ENCODE measurements around the gene RAPGEF1. TPM values are rescaled to one million over a fixed set of nuclear protein-coding genes. Genes with fewer than 3 reads are reported as not detected.

RAPGEF1 gene
- 10 to 100 TPM; 91.9 to 92.3 TPM for total RNA-seq

GRCh38 chr9:131739959-131740648 lies at the start of gene RAPGEF1:
RAPGEF1 (minus strand) TSS chr9:131740076; CDS start chr9:131739830, 246 bp downstream.
- intact Hi-C loops (cut with micrococcal nuclease) = loop anchor here (1.0 to 10.0 kb wide), 3 partner anchors 149 to 615 kb away; partner anchors contain the start of gene SETX
- DNase-seq = peak; percentile 86
- H3K9me3 Mint-ChIP-seq = no peaks in the 10 kb centered on the region
- ChIA-PET CTCF (interaction anchor here (0.6 to 5.7 kb wide), 44 partner anchors 9 to 882 kb away, joined by 3 to 65 read pairs (median 4); no protein-coding TSS in a partner anchor), POLR2A (interaction anchor here (0.6 to 1.7 kb wide), 5 partner anchors 11 to 149 kb away, joined by 3 to 13 read pairs (median 4); no protein-coding TSS in a partner anchor)
- H3K27ac Mint-ChIP-seq = peak within 1 kb of the TSS; percentile 90
- peaks cover 49% of the 10 kb centered on the region for H3K4me1 Mint-ChIP-seq (ENCODE audit: low read depth)
- H3K4me3 Mint-ChIP-seq = peak within 1 kb of the TSS; percentile 91
- H3K36me3 Mint-ChIP-seq = peaks cover 17% of the 10 kb centered on the region
- H3K27me3 Mint-ChIP-seq = no peaks in the 10 kb centered on the region

- CTCF ChIA-PET = no interaction called here
Observed at GRCh38 chr9:131788851-131789250, 49.0 kb upstream of the RAPGEF1 start.

GRCh38 chr9:131787838-131788237 lies 48.0 kb upstream of the RAPGEF1 start:
- intact Hi-C loops (cut with micrococcal nuclease) = no loop called here
- H3K4me3 Mint-ChIP-seq = no peak overlapping the region
- no peaks in the 10 kb centered on the region for H3K36me3 Mint-ChIP-seq
- H3K9me3 Mint-ChIP-seq = peaks cover 6% of the 10 kb centered on the region
- H3K27ac Mint-ChIP-seq = no peak overlapping the region
- no peaks in the 10 kb centered on the region for H3K4me1 Mint-ChIP-seq (ENCODE audit: low read depth)
- POLR2A ChIA-PET = no interaction called here
- peaks cover 47% of the 10 kb centered on the region for H3K27me3 Mint-ChIP-seq
- no peak for DNase-seq
- CTCF ChIA-PET = no interaction called here

More at GRCh38 chr9:131788851-131789250, 49.0 kb upstream of the RAPGEF1 start:
- no peak for DNase-seq
- Mint-ChIP-seq H3K4me3 (no peak overlapping the region), H3K27ac (no peak overlapping the region), H3K9me3 (no peaks in the 10 kb centered on the region), H3K4me1 (ENCODE audit: low read depth) (no peaks in the 10 kb centered on the region), H3K36me3 (no peaks in the 10 kb centered on the region), H3K27me3 (peaks cover 37% of the 10 kb centered on the region)
- intact Hi-C loops (cut with micrococcal nuclease) = no loop called here
- POLR2A ChIA-PET = no interaction called here

- ChIA-PET CTCF (interaction anchor here (1.6 kb wide), 1 partner anchor 451 kb away, joined by 6 read pairs; no protein-coding TSS in a partner anchor), POLR2A (no interaction called here)
- Mint-ChIP-seq H3K27ac (no peak overlapping the region), H3K36me3 (no peaks in the 10 kb centered on the region), H3K9me3 (peaks cover 6% of the 10 kb centered on the region), H3K27me3 (peaks cover 51% of the 10 kb centered on the region), H3K4me3 (no peak overlapping the region), H3K4me1 (ENCODE audit: low read depth) (peaks cover 10% of the 10 kb centered on the region)
- intact Hi-C loops (cut with micrococcal nuclease) = no loop called here
- DNase-seq = no peak
Observed at GRCh38 chr9:131784748-131785501, 45.0 kb upstream of the RAPGEF1 start.

GRCh38 chr9:131781069-131781468 lies 41.2 kb upstream of the RAPGEF1 start:
- no peak overlapping the region for H3K4me3 Mint-ChIP-seq
- H3K9me3 Mint-ChIP-seq = peaks cover 6% of the 10 kb centered on the region
- DNase-seq = peak; percentile 21
- H3K36me3 Mint-ChIP-seq = no peaks in the 10 kb centered on the region
- intact Hi-C loops (cut with micrococcal nuclease) = no loop called here
- ChIA-PET CTCF (interaction anchor here (0.9 kb wide), 1 partner anchor 31 kb away, joined by 3 read pairs; no protein-coding TSS in a partner anchor), POLR2A (interaction anchor here (0.6 kb wide), 1 partner anchor 303 kb away, joined by 3 read pairs; no protein-coding TSS in a partner anchor)
- H3K4me1 Mint-ChIP-seq (ENCODE audit: low read depth) = peaks cover 10% of the 10 kb centered on the region
- peaks cover 42% of the 10 kb centered on the region for H3K27me3 Mint-ChIP-seq
- peak overlapping the region; percentile 25 for H3K27ac Mint-ChIP-seq

- H3K9me3 Mint-ChIP-seq = no peaks in the 10 kb centered on the region
- H3K4me3 Mint-ChIP-seq = no peak overlapping the region
- POLR2A ChIA-PET = no interaction called here
- peak; percentile 59 for DNase-seq
- CTCF ChIA-PET = no interaction called here
- H3K4me1 Mint-ChIP-seq (ENCODE audit: low read depth) = peaks cover 10% of the 10 kb centered on the region
- H3K27me3 Mint-ChIP-seq = peaks cover 19% of the 10 kb centered on the region
- intact Hi-C loops (cut with micrococcal nuclease) = no loop called here
- no peak overlapping the region for H3K27ac Mint-ChIP-seq
- no peaks in the 10 kb centered on the region for H3K36me3 Mint-ChIP-seq
Observed at GRCh38 chr9:131776473-131776872, 36.6 kb upstream of the RAPGEF1 start.

GRCh38 chr9:131776036-131776435 lies 36.2 kb upstream of the RAPGEF1 start:
- intact Hi-C loops (cut with micrococcal nuclease) = no loop called here
- Mint-ChIP-seq H3K4me3 (no peak overlapping the region), H3K36me3 (no peaks in the 10 kb centered on the region), H3K4me1 (ENCODE audit: low read depth) (peaks cover 6% of the 10 kb centered on the region), H3K27me3 (peaks cover 18% of the 10 kb centered on the region), H3K27ac (no peak overlapping the region), H3K9me3 (no peaks in the 10 kb centered on the region)
- POLR2A ChIA-PET = no interaction called here
- DNase-seq = no peak
- CTCF ChIA-PET = no interaction called here

GRCh38 chr9:131774636-131775035 lies 34.8 kb upstream of the RAPGEF1 start:
- CTCF ChIA-PET = interaction anchor here (1.3 kb wide), 1 partner anchor 462 kb away, joined by 4 read pairs; no protein-coding TSS in a partner anchor
- H3K27me3 Mint-ChIP-seq = peaks cover 20% of the 10 kb centered on the region
- H3K9me3 Mint-ChIP-seq = no peaks in the 10 kb centered on the region
- no peak overlapping the region for H3K27ac Mint-ChIP-seq
- no peaks in the 10 kb centered on the region for H3K36me3 Mint-ChIP-seq
- intact Hi-C loops (cut with micrococcal nuclease) = no loop called here
- DNase-seq = no peak
- no peak overlapping the region for H3K4me3 Mint-ChIP-seq
- POLR2A ChIA-PET = no interaction called here
- no peaks in the 10 kb centered on the region for H3K4me1 Mint-ChIP-seq (ENCODE audit: low read depth)

- H3K4me1 Mint-ChIP-seq (ENCODE audit: low read depth) = no peaks in the 10 kb centered on the region
- no peaks in the 10 kb centered on the region for H3K9me3 Mint-ChIP-seq
- no peak overlapping the region for H3K27ac Mint-ChIP-seq
- POLR2A ChIA-PET = no interaction called here
- CTCF ChIA-PET = interaction anchor here (1.3 kb wide), 1 partner anchor 462 kb away, joined by 4 read pairs; no protein-coding TSS in a partner anchor
- peaks cover 14% of the 10 kb centered on the region for H3K27me3 Mint-ChIP-seq
- intact Hi-C loops (cut with micrococcal nuclease) = no loop called here
- H3K4me3 Mint-ChIP-seq = no peak overlapping the region
- H3K36me3 Mint-ChIP-seq = no peaks in the 10 kb centered on the region
- peak; percentile 33 for DNase-seq
Observed at GRCh38 chr9:131773911-131774379, 34.1 kb upstream of the RAPGEF1 start.

GRCh38 chr9:131772940-131773339 lies 33.1 kb upstream of the RAPGEF1 start:
- POLR2A ChIA-PET = interaction anchor here (0.7 kb wide), 1 partner anchor 307 kb away, joined by 7 read pairs; the partner anchor contains the start of gene MED27
- Mint-ChIP-seq H3K4me1 (ENCODE audit: low read depth) (no peaks in the 10 kb centered on the region), H3K27ac (no peak overlapping the region), H3K27me3 (peaks cover 13% of the 10 kb centered on the region), H3K36me3 (no peaks in the 10 kb centered on the region), H3K4me3 (no peak overlapping the region), H3K9me3 (no peaks in the 10 kb centered on the region)
- CTCF ChIA-PET = interaction anchor here (0.6 kb wide), 1 partner anchor 1847 kb away, joined by 3 read pairs; no protein-coding TSS in a partner anchor
- no peak for DNase-seq
- intact Hi-C loops (cut with micrococcal nuclease) = no loop called here

GRCh38 chr9:131771646-131772045 lies 31.8 kb upstream of the RAPGEF1 start:
- intact Hi-C loops (cut with micrococcal nuclease) = no loop called here
- H3K9me3 Mint-ChIP-seq = no peaks in the 10 kb centered on the region
- no peak for DNase-seq
- CTCF ChIA-PET = no interaction called here
- H3K27me3 Mint-ChIP-seq = peaks cover 12% of the 10 kb centered on the region
- POLR2A ChIA-PET = no interaction called here
- no peaks in the 10 kb centered on the region for H3K4me1 Mint-ChIP-seq (ENCODE audit: low read depth)
- no peaks in the 10 kb centered on the region for H3K36me3 Mint-ChIP-seq
- no peak overlapping the region for H3K27ac Mint-ChIP-seq
- H3K4me3 Mint-ChIP-seq = no peak overlapping the region

GRCh38 chr9:131769361-131769760 lies 29.5 kb upstream of the RAPGEF1 start:
- Mint-ChIP-seq H3K27ac (no peak overlapping the region), H3K36me3 (no peaks in the 10 kb centered on the region), H3K9me3 (no peaks in the 10 kb centered on the region), H3K27me3 (peaks cover 13% of the 10 kb centered on the region), H3K4me3 (no peak overlapping the region), H3K4me1 (ENCODE audit: low read depth) (no peaks in the 10 kb centered on the region)
- ChIA-PET POLR2A (interaction anchor here (0.6 kb wide), 1 partner anchor 381 kb away, joined by 5 read pairs; no protein-coding TSS in a partner anchor), CTCF (no interaction called here)
- DNase-seq = no peak
- intact Hi-C loops (cut with micrococcal nuclease) = no loop called here
